HG03460 (cell line): ENCODE data around the gene NCMAP.

Experiments
- ATAC-seq: cut with Tn5 transposase; IDR thresholded peaks from one replicate; pipeline ENCODE4 v1.9.1; 2021; ENCODE audit not compliant: unreplicated experiment

The NCMAP gene

DNA sequence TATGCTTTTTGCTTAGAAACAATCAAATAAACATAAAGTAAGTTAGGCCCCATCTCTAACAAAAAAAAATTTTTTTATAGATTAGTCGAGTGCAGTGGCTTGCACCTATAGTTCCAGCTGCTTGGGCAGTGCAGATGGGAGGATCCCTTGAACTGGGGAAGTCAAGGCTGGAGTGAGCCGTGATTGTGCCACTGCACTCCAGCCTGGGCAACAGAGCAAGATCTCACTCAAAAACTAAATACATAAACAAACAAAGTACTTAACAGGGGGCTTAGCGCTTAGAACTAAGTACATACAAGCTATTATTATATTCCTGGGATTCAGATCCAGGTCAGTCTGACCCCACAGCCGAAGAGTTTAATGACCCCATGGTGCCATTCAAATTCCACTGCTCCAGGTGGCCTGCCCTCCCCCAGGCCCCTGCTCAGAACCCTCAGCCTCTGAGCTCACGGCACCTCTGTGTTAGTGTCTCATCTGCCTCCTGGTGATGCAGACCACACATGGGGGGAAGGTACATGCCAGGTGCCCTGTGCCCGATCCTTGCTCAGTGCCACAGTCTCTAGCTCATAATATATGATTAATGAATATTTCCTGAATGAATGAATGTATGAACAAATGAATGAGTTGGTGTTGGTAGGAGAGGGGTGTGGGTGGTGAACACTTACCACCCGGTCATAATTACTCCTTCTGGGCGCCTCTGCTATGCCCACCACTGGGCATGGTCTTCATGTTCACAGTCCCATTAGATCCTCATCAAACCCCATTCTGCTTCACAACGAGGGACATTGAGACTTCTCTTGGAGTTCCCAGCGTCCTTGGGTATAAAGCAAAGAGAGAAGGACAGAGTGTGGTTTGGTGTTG lies 14.6 kb downstream of the NCMAP start:
- ATAC-seq = no peak

- no peak for ATAC-seq
Measured at GRCh38 chr1:24572301-24572700, 16.4 kb downstream of the NCMAP start.

DNA sequence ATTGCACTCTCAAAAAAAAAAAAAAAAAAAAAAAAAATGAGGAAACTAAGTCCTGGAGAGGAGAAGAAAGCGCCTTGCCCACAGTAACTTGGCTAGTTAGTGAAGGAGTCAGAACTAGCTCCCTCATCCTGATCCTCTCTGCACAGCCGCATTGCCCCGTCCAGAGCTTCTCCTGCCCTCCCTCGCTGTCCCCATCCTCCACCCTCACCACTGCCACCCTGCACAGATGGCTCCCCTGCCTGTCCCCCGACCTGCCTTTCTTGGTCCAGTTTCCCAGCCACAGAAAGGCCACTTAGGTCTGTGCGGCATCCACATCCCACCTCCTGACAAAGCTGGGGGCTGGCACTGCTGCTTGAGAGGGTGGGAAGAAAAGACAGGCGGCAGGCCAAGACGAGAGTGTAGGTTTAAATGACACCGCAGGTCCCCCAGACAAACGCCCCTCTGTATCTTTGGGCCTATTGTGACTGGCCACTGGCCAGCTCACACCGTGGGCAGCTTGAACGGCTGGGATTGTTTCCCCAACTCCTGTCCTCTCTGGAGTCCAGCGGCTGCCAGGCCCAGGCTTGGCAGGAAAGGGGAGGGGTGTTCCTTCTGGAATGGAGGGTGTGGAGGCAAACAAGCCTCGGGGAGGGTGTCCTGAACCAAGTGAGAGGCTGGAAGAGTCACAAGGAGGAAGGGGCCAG lies 20.2 kb downstream of the NCMAP start:
- no peak for ATAC-seq

DNA sequence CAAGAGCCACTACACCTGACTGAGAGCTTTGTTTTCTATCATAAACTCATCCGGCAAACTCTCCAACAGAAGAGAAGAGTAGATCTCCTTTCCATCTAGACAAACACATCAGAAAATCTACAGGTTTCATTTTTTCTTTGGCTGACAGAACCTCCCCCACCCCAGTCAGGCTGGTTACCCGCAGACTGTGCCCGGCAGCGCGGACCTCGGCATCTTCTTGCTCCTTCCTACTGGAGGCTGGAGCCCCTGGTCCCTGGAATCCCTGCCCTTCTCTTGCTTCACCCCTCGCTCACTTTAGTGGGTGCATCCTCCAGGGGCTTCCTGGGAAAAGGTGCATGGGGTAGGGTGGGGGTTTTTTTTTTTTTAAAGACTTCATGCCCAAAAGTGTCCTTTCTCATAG lies 23.0 kb downstream of the NCMAP start:
- no peak for ATAC-seq

DNA sequence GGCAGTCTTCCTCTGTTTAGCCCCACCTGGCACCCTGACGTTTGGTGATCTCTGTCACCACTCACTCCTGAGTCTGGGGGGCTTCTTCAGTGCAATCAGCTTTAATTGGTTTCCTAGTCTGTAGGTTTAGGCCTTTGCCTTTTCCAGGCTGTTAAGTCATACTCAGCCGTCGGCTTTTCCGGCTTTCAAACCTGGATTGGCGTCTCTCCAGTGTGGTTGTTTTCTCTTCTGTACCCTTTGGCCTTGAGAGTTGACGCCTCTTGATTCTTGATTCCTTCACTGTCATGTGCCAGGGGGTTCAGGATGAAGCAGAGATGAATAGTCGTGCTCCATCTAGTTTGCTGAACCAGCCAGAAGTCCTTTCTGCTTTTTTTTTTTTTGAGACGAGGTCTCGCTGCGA lies 24.9 kb downstream of the NCMAP start:
- no peak for ATAC-seq

GRCh38 chr1:24584171-24584647 lies 28.3 kb downstream of the NCMAP start:
- ATAC-seq = no peak

GRCh38 chr1:24586119-24586518 lies 30.2 kb downstream of the NCMAP start:
- ATAC-seq = no peak

DNA sequence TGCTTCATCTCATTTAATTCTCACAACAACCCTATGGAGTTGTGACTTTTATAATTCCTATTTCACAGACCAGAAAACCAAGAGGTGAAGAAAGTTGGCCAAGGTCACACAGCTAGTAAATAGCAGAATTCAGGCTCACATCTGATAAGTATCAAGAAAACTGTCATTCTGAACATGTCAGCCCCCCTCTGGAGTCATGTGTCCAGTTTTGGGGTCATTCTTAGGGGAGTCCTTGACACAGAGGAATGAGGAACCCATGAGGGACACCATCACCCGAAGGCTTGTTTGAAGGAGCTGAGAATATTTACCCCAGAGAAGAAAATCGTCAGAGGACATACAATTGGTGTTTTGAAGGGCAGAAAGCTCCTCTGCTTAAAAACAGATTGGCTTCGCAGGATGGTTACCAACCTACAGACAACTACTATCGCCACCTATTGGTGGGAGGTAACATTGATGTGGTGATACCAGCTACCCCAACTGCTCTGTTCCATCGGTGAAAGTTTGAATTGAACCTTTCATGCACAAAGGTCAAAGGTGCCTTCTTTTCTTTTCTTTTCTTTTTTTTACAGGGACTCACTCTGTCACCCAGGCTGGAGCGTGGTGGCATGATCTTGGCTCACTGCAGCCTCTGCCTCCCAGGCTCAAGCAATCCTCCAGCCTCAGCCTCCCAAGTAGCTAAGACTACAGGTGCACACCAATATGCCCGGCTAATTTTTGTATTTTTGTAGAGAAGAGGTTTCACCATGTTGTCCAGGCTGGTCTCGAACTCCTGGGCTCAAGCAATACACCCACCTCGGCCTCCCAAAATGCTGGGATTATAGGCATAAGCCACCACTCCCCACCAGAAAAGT lies 31.3 kb downstream of the NCMAP start:
- no peak for ATAC-seq

GRCh38 chr1:24588573-24588972 lies 32.7 kb downstream of the NCMAP start:
- no peak for ATAC-seq

- ATAC-seq = no peak
Measured at GRCh38 chr1:24589200-24589599, 33.3 kb downstream of the NCMAP start.

DNA sequence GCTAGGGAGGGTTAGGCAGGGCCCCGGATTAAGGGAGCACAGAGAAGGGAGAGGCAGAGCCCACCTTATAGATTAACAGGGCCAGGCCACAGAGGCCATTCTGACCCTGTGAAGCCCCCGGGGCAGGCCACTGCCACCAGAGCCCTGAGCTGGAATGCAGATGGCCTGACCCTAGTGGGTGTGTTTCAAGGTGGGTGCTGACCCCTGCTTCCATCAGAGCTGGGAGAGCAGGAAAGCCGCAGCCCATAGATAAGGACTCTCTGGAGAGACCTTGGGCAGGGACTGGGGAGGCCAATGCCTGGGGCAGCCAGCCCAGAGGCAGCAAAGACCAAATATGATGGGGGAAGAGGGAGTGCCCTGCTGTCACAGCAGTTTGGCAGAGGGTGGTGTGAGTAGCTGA lies 35.9 kb downstream of the NCMAP start:
- no peak for ATAC-seq

DNA sequence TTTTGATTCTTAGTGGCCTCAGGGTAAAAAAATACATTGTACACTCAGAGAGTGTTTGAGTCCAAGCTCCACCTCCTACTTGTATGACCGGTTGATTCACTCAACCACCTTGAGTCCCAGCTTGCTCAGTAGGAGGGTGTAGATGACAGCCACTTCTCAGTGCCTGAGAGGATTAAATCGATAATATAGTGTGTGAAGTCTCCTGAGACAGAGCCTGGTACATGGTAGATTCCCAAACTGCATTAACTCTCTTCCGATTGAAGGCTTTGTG lies 38.4 kb downstream of the NCMAP start:
- ATAC-seq = no peak

- ATAC-seq = no peak
Measured at GRCh38 chr1:24596401-24596880, 40.6 kb downstream of the NCMAP start.

DNA sequence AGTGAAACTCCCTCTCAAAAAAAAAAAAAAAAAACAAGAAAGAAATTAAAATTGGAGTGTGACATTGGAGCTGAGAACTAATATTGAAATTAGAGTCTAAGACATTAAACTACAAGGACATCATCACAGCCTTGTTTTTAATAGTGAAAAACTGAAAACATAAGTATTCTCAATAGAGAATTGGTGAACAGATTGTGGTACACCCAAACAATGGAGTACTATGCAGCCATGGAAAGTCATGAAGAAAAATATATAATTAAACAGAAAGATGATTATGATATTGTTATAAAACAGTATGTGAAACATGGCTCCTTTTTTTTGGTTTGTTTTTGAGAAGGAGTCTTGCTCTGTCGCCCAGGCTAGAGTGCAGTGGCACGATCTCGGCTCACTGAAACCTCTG lies 43.4 kb downstream of the NCMAP start:
- no peak for ATAC-seq

- ATAC-seq = no peak
Measured at GRCh38 chr1:24600551-24600950, 44.7 kb downstream of the NCMAP start.

DNA sequence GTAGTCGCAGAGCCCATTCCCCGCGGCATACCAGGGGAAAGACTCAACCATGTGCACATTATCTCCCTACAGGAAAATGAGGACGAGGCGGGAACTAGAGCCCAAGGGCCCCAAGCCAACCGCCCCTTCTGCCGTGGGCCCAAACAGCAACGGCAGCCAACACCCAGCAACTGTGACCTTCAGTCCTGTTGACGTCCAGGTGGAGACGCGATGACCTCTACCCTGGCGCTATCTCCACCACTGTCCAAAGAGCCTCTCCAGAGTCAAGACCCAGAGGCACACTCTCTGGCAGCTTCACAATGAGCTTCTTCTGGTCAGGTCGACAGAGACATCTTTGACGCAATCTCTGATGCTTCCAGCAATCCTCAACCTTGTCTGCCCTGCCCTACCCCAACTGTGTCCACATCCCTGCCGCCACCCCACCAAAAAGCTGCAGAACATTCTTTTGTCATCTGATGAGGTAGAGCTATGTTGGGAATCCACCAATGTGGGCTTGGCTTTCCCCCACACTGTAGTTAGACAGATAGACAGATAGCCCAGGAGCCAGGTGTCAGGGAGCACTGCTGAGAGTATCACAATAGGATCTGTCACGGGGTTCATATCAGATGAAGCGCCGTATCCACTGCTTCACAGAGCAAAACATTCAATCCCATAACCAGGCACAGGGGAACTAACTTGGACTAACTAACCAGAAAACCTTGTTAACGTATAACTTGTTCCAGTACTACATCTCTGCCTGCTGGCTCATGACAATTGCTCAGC lies 49.8 kb downstream of the NCMAP start:
- ATAC-seq = no peak

DNA sequence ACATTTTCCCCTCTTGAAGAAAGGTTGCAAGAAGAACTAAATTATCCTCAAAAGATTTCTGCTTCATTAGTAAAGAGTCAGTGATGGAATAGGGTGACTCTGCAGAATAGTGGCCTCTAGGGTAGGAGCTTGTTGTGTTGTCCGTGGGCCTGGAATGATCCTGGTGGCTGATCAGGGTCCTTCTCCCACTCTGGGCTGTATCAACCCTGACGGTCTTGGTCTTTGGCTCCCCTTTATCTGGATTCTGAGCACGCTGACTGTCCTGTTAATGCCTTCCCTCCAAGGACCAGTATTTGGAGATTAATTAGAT lies 50.4 kb downstream of the NCMAP start:
- no peak for ATAC-seq

DNA sequence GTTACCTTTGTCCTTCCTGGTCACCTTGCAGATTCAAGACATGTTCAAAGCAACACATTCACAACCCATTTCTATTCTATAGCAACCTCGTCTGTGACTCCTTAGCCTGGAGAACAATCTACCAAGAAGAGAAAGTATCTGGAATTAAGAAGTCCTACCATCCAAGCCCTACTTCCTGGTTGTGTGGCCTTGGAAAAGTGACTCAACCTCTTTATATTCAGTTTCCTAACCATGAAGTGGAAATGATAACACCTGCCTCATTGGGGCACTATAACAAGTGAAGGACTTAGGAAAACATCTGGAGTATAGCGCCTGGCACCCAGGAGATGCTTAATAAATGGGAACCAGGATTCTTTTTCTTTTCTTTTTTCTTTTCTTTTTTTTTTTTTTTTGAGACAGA lies 50.7 kb downstream of the NCMAP start:
- no peak for ATAC-seq

GRCh38 chr1:24609949-24610517 lies 54.1 kb downstream of the NCMAP start:
- no peak for ATAC-seq

GRCh38 chr1:24619376-24619775 lies 63.5 kb downstream of the NCMAP start:
- ATAC-seq = no peak

- ATAC-seq = no peak
Measured at GRCh38 chr1:24620678-24621077, 64.8 kb downstream of the NCMAP start.
